NCI-H187 (cell line): ENCODE data around the gene WDR1.
"Not testable (repeated sequence)": the region's sequence is repeated elsewhere in the genome, so short reads cannot be mapped to it uniquely, and the experiment has no call there.

ENCODE experiments used
- DNase-seq, 2 experiments: peaks; one replicate each; lab custom pipeline; 2025; lab: John Stamatoyannopoulos, UW

WDR1 gene

GRCh38 chr4:10130178-10130888 lies 13.7 kb upstream of the WDR1 start:
- no peak for DNase-seq

- DNase-seq: no peak
Measured at GRCh38 chr4:10129196-10130177, 12.9 kb upstream of the WDR1 start.

DNA sequence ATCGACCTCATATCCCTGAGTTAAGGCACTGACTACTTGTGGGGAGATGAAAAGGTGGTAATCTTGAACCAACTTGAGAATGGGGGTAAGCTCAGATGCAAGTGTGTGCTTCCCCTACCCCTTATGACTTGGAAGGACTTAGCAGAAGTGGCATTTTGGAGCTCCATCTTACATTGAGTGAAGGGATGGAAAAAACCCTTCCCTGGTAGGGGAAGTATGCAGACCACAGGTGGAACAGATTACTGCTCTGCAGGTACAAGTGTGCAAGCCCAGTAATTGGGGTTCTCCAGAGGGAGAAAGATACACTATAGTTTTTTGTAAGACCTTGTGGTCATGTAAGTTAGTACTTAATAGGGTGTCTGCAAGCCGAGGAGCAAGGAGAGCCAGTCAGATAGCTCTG lies 12.2 kb upstream of the WDR1 start:
- DNase-seq: no peak

GRCh38 chr4:10127531-10127930 lies 10.9 kb upstream of the WDR1 start:
- not testable (repeated sequence) for DNase-seq

GRCh38 chr4:10124167-10124930 lies 7.8 kb upstream of the WDR1 start:
- DNase-seq: no peak

- peak; percentile 31 to 45 for DNase-seq
Measured at GRCh38 chr4:10123227-10124101, 6.9 kb upstream of the WDR1 start.

DNA sequence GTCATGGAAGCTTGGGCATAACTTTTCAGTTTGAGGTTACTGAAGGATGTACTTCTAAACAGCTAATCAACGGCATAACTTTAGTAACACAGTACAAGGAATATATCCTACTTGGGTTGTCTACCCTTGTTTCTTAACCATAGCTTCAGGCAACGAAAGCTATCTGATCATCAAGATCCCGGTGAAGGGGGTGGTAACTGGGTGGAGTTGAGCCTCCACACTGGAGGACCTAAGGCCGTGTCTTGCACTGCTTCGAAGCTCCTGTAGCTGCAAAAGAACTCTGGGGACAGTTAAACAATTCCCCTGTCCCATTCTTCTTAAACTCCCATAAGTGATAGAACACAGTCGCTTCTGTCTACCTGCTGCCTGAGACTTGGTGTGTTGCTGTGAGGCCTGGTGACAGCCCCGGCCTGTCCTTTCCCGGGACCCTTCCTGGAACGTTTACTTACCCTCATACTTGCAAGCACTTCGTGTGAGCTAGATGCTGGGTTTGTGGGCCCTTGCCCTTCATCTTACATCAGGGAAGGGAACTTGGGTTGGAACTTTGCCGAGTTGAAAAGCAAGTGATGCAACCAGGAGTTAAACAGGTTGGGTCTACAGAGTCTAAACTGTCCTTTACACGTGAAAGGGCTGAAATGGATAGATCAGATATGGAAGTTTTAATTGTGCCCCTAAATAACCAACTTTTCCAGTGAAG lies 5.8 kb upstream of the WDR1 start:
- no peak for DNase-seq

DNA sequence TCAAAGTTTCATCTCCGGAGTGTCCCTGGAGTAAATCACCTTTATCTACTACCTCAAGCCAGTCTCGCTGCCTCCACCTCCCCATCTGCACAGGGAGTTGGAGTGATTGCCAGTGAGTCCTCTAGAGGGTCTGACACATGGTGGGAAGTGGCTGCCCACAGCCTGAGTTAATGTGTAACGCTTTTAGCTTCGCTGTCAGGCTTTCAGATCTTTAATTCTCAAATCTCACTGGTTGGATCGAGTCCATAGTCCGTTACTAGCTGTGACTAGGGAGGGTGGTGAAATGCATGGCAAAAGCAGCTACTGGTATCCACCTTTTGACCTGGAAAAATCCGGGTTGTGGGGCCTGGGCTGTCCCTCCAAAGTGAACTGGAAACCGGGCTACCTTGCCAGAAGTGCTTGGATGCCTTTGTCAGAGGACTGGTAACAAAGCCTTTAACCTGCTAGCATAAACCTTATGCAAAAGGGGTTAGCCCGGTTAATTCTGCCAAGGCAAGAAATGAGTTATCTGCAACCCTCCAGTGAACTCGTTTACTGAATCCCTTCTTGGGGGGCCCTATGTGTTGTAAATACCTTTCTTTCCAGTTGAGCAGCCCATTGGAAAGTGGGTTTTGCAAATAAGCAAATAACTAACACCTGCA lies 5.1 kb upstream of the WDR1 start:
- DNase-seq: no peak

GRCh38 chr4:10120943-10121567 lies 4.5 kb upstream of the WDR1 start:
- DNase-seq: no peak

DNA sequence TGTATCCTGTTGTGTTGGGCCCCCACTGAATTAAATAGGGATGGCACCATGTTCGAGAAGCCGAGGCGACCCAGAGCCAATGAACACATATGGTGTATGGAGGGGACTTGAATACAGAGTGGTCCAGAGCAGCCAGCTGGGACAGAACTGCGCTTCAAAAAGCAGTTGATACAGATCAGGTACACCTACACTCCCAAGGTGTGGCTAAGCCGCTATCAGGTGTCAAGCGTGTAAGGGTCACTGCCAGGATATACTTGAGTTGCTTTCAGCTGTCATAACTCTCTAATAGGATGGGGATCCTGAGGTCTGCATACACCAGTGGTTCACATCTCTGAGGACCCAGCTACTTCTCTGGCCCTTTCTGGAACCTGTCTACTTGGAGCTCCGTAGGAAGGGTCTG lies 3.2 kb upstream of the WDR1 start:
- no peak for DNase-seq

DNA sequence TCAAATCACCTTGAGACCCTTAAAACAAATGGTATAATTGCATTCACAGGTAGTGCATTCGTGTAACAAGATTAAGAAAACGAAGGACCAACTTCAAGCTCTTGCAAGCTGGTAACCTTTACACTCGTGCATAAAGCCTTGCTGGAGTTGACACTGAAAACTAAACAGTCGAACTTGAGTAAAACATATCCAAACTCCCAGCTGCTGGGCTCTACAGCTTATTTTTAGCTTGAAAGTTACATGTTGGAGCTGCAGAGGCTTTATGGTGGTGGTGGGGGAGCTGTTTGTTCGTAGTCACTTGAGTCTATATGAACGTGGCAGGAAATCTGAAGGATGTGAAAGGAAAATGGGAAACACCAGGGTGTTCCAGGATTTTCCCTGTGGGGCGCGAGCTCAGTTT lies 2.7 kb upstream of the WDR1 start:
- no peak for DNase-seq

- DNase-seq: no peak
Measured at GRCh38 chr4:10118048-10119004, 1.7 kb upstream of the WDR1 start.

GRCh38 chr4:10117359-10118047 lies 904 bp upstream of the WDR1 start:
- DNase-seq: no peak

DNA sequence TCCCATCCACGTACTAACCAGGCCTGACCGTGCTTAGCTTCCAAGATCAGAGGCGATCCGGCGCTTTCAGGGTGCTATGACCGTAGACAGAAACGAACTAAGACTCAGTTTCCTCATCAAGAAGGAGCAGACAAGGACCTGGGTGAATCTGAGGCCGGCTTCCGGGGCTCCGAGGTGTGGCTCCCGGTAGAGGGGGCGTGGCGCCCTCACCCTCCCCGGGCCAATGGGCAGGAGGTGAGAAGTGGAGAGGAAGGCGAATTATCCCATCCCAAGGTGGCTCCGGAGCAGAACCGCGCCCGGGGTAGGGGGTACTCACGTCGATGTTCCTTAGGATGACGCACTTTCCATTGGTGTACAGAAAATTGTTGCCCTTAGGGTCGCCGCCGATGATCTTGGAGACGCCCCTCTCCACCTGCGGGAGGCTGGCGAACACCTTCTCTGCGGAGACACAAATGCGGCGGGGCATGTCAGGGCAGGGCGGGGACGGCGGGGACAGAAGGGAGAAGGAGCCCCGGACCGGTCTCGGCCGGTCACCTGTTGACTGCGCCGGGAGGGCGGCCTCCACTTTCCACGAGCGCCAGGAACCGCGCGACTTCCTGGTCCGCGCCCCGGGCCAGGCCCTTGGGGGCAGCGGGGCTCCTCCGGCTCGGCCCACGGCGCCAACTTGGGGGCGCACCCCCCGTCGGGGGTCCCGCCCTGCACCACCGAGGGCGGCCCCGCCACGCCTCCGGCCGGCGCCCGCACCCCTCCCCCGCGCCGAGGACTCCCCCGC lies 616 bp downstream of the WDR1 start:
- DNase-seq: no peak

DNA sequence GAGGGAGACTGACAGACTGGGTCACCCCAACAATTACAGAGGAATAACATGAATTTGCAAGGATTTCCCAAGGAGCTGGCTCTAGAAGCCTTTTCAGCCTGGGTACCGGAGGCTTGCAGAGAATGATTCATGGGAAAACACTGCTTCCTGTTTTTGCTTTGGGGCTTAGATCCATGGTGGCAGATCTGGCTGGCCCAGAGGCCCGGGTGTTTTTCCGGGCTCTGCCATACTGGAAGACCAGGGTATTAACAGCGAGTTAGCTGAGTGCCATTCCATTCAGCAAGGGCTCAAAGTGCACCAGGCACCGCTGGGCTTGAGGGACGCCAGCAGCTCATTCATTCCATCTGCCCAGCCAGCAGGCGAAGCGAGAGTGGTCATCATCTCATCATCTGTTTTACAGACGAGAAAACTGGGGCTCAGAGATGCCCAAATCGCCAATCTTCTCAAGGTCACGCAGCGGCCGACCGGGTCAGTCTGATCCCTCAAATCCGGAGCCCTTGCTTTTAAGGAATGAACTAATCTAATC lies 1.3 kb downstream of the WDR1 start:
- no peak for DNase-seq

GRCh38 chr4:10114607-10115006 lies 2.0 kb downstream of the WDR1 start:
- no peak for DNase-seq

GRCh38 chr4:10114147-10114546 lies 2.5 kb downstream of the WDR1 start:
- DNase-seq: no peak
